ENCODE measurements around the gene PSMF1. TPM values are rescaled to one million over a fixed set of nuclear protein-coding genes. Genes with fewer than 3 reads are reported as not detected.

Gene PSMF1
- polyA plus RNA-seq, 1 donor from 2014 or later = 236 TPM

DNA sequence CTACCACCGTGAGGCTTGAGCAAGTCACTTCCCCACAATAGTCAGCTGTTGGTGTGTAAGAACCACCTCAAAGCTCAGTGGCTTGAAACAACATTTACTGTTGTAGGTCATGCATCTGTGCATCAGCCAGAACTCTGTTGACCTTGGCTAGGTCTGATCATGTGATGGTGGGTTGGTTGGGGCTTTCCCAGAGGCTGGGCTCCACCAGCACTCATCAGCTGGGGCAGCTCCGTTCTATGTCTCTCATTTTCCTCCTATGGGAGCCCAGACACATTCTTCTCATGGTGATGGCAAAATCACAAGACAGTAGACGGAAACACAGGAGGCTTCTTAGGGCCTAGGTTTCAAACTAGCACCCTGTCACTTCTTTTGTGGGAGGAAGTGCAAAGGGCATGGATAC is 42.8 kb upstream of the PSMF1 start:
- Histone ChIP-seq H3K4me3 (ENCODE audit: low read length) (no peak overlapping the region), H2AFZ (ENCODE audit: low read depth, low read length) (no peak overlapping the region), H3K79me2 (replicated peaks; ENCODE audit: insufficient read depth, low read length) (no peaks in the 10 kb centered on the region), H3K9me2 (ENCODE audit: insufficient read depth, low read length) (no peaks in the 10 kb centered on the region), H3F3A (ENCODE audit: insufficient read depth, low read length, poor library complexity, severe bottlenecking) (no peaks in the 10 kb centered on the region), H3K36me3 (ENCODE audit: insufficient read depth, low read length) (no peaks in the 10 kb centered on the region), H3K27ac (ENCODE audit: low read length) (no peak overlapping the region), H3K4me2 (ENCODE audit: low read length) (no peak overlapping the region), H3K9me3 (ENCODE audit: low read length) (no peaks in the 10 kb centered on the region), H4K20me1 (ENCODE audit: insufficient read depth) (no peaks in the 10 kb centered on the region), H3K27me3 (ENCODE audit: insufficient read depth, low read depth, low read length) (no peaks in the 10 kb centered on the region), H3K9ac (ENCODE audit: low read length) (no peak overlapping the region)
- TF ChIP-seq, protein P1, sequence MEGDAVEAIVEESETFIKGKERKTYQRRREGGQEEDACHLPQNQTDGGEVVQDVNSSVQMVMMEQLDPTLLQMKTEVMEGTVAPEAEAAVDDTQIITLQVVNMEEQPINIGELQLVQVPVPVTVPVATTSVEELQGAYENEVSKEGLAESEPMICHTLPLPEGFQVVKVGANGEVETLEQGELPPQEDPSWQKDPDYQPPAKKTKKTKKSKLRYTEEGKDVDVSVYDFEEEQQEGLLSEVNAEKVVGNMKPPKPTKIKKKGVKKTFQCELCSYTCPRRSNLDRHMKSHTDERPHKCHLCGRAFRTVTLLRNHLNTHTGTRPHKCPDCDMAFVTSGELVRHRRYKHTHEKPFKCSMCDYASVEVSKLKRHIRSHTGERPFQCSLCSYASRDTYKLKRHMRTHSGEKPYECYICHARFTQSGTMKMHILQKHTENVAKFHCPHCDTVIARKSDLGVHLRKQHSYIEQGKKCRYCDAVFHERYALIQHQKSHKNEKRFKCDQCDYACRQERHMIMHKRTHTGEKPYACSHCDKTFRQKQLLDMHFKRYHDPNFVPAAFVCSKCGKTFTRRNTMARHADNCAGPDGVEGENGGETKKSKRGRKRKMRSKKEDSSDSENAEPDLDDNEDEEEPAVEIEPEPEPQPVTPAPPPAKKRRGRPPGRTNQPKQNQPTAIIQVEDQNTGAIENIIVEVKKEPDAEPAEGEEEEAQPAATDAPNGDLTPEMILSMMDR (IDR thresholded peaks at IDR 0.05; ENCODE audit: poor library complexity, severe bottlenecking) = no peak
- no peak for TF ChIP-seq POLR2AphosphoS5 (IDR thresholded peaks at IDR 0.05)
- no peak for TF ChIP-seq RAD21 (conservative IDR thresholded peaks at IDR 0.05)
- TF ChIP-seq TAF1 (IDR thresholded peaks at IDR 0.05; ENCODE audit: low read depth) = no peak
- no peak for TF ChIP-seq SMC3 (conservative IDR thresholded peaks at IDR 0.05; ENCODE audit: poor library complexity)
- no peak for TF ChIP-seq EP300 (conservative IDR thresholded peaks at IDR 0.05; ENCODE audit: poor library complexity, severe bottlenecking)
- no peak for TF ChIP-seq EZH2 (IDR thresholded peaks at IDR 0.05; ENCODE audit: borderline replicate concordance, insufficient read depth, low read length, poor library complexity, severe bottlenecking)
- TF ChIP-seq MXI1 (conservative IDR thresholded peaks at IDR 0.05; ENCODE audit: poor library complexity, severe bottlenecking) = no peak
- TF ChIP-seq, protein P2, sequence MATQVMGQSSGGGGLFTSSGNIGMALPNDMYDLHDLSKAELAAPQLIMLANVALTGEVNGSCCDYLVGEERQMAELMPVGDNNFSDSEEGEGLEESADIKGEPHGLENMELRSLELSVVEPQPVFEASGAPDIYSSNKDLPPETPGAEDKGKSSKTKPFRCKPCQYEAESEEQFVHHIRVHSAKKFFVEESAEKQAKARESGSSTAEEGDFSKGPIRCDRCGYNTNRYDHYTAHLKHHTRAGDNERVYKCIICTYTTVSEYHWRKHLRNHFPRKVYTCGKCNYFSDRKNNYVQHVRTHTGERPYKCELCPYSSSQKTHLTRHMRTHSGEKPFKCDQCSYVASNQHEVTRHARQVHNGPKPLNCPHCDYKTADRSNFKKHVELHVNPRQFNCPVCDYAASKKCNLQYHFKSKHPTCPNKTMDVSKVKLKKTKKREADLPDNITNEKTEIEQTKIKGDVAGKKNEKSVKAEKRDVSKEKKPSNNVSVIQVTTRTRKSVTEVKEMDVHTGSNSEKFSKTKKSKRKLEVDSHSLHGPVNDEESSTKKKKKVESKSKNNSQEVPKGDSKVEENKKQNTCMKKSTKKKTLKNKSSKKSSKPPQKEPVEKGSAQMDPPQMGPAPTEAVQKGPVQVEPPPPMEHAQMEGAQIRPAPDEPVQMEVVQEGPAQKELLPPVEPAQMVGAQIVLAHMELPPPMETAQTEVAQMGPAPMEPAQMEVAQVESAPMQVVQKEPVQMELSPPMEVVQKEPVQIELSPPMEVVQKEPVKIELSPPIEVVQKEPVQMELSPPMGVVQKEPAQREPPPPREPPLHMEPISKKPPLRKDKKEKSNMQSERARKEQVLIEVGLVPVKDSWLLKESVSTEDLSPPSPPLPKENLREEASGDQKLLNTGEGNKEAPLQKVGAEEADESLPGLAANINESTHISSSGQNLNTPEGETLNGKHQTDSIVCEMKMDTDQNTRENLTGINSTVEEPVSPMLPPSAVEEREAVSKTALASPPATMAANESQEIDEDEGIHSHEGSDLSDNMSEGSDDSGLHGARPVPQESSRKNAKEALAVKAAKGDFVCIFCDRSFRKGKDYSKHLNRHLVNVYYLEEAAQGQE (IDR thresholded peaks at IDR 0.05; ENCODE audit: borderline replicate concordance) = no peak

DNA sequence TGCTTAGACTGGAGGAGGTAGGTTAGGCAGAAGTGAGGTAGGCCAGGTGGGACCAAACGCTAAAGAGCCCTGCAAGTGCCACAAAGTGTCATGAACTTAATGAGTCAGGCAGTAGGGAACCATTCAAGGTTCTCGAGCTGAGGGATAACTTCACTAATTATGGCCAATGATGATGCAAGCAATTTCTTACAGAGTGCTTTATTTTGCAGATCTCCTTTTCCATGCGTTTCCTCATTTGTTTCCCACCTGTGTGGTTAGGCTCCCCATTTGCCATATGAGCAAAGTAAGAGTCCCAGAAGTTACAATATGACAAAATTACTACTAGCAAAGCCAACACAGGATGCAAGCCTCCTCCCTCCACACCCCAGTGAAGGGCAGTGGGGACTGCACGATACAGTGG is 36.5 kb upstream of the PSMF1 start:
- Histone ChIP-seq H3K4me2 (ENCODE audit: low read length) (no peak overlapping the region), H2AFZ (ENCODE audit: low read depth, low read length) (no peak overlapping the region), H3K4me3 (ENCODE audit: low read length) (no peak overlapping the region), H4K20me1 (ENCODE audit: insufficient read depth) (no peaks in the 10 kb centered on the region), H3F3A (ENCODE audit: insufficient read depth, low read length, poor library complexity, severe bottlenecking) (no peaks in the 10 kb centered on the region), H3K27me3 (ENCODE audit: insufficient read depth, low read depth, low read length) (no peaks in the 10 kb centered on the region), H3K9me2 (ENCODE audit: insufficient read depth, low read length) (no peaks in the 10 kb centered on the region), H3K9ac (ENCODE audit: low read length) (no peak overlapping the region), H3K27ac (ENCODE audit: low read length) (no peak overlapping the region), H3K79me2 (replicated peaks; ENCODE audit: insufficient read depth, low read length) (no peaks in the 10 kb centered on the region), H3K36me3 (ENCODE audit: insufficient read depth, low read length) (no peaks in the 10 kb centered on the region), H3K9me3 (ENCODE audit: low read length) (no peaks in the 10 kb centered on the region)
- TF ChIP-seq RAD21 (conservative IDR thresholded peaks at IDR 0.05) (no peak), POLR2AphosphoS5 (IDR thresholded peaks at IDR 0.05) (no peak)
